Measurements from ENCODE around the gene ARHGAP10.
A peak's percentile ranks its signal among the peaks of the same experiment; 100 is the strongest.

The ARHGAP10 gene

DNA sequence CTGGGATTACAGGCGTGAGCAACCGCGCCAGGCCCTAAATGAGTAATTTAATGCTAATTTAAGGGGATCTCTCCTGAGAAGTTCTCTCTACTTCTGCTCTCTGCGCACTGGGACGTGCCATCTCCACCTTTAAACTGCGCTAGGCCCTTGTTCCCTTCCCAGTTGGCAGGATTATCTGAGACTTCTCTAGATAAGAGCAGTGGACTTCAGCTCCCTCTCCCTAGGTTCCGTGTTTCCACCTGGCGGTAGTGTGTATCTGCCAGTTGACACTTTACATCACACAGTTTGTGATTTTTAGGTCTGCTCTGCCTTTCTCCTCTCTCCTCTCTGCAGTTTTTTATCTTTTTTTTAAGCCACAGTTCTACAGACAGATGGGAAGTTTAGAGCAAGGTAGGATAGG is 40.2 kb downstream of the ARHGAP10 start:
- no peak for DNase-seq (ENCODE audit: extremely low spot score)
- POLR2A ChIA-PET = interaction anchor here (0.6 kb wide), 1 partner anchor 15 kb away, joined by 3 read pairs; no protein-coding TSS in a partner anchor
- TF ChIP-seq, protein P1, sequence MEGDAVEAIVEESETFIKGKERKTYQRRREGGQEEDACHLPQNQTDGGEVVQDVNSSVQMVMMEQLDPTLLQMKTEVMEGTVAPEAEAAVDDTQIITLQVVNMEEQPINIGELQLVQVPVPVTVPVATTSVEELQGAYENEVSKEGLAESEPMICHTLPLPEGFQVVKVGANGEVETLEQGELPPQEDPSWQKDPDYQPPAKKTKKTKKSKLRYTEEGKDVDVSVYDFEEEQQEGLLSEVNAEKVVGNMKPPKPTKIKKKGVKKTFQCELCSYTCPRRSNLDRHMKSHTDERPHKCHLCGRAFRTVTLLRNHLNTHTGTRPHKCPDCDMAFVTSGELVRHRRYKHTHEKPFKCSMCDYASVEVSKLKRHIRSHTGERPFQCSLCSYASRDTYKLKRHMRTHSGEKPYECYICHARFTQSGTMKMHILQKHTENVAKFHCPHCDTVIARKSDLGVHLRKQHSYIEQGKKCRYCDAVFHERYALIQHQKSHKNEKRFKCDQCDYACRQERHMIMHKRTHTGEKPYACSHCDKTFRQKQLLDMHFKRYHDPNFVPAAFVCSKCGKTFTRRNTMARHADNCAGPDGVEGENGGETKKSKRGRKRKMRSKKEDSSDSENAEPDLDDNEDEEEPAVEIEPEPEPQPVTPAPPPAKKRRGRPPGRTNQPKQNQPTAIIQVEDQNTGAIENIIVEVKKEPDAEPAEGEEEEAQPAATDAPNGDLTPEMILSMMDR (IDR thresholded peaks at IDR 0.05; ENCODE audit: control extremely low read depth, extremely low read depth, low read depth, missing control alignments) = no peak
- CTCF ChIA-PET = interaction anchor here (1.7 to 2.8 kb wide), 4 partner anchors 9 to 94 kb away, joined by 4 to 17 read pairs (median 10); no protein-coding TSS in a partner anchor

DNA sequence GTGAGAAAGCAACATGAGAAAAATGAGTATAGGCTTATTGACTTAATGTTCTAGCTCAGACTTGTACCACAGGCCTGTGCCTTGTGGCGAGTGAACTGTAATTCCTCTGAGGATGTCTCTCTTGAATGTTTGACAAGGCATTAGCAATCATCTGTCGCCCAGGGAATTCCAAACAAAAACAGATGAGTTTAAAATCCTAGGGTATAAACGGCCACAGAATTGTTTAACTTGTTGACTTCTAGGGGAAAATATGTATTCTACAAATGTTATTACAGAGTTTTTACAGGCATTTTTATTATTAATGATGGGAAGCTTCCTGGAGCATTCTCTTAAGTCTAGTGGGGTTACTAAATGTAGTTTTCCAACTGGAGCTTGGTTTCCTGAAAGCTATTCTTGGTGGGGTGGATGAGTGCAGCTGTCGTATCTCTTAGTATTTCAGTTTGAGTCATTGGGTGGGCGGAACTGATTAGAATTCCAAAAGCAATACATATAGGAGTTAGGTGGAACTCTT is 40.6 kb downstream of the ARHGAP10 start:
- CTCF ChIA-PET = interaction anchor here (0.8 to 2.8 kb wide), 7 partner anchors 9 to 94 kb away, joined by 3 to 17 read pairs (median 4); partner anchors contain the start of gene ARHGAP10
- TF ChIP-seq, protein P1 (IDR thresholded peaks at IDR 0.05; ENCODE audit: control extremely low read depth, extremely low read depth, low read depth, missing control alignments) = no peak
- no peak for DNase-seq (ENCODE audit: extremely low spot score)
- POLR2A ChIA-PET = interaction anchor here (0.6 kb wide), 1 partner anchor 15 kb away, joined by 3 read pairs; no protein-coding TSS in a partner anchor

DNA sequence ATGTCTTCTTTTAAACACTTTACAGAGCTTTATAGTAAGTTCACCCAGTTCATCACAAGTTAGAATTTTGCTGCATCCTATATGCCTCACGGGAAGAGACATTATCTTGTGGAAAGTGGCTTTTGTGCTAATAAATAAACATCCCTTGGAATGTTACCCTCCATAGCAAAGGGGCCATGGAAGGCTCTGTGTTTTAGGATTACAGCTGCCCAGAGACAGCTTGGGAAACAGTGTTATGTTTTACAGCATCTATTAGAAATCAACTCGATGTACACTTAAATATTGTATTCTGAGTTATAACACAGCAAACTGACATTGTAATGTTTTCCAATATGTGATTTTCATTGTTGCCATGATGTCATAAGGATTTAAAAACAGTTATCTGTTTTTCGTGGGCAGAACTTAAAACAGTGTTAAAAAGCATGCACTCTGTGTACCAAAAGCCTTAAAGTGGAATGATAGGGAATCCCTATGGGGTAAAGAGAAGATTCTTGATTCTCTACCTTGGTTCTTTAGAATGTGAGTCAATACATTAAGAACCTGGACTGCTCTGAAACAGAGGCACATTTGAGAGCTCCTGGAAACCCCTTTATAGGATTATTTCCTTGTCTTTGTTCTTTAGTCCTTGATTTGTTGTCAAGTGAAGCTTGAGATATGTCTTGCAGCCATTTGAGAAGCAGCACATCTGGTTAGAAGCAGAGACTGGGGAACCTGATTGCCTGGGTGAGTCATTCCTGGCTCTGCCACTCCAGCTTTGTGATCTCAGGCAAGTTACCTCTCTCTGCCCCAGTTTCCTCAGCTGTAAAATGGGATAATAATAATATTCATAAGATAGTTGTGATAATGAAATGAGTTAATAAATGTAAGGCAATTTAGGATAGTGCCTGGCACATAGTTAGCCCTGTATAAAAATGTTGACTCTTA is 41.6 kb downstream of the ARHGAP10 start:
- POLR2A ChIA-PET = no interaction called here
- no peak for DNase-seq (ENCODE audit: extremely low spot score)
- TF ChIP-seq, protein P1 (IDR thresholded peaks at IDR 0.05; ENCODE audit: control extremely low read depth, extremely low read depth, low read depth, missing control alignments) = no peak

DNA sequence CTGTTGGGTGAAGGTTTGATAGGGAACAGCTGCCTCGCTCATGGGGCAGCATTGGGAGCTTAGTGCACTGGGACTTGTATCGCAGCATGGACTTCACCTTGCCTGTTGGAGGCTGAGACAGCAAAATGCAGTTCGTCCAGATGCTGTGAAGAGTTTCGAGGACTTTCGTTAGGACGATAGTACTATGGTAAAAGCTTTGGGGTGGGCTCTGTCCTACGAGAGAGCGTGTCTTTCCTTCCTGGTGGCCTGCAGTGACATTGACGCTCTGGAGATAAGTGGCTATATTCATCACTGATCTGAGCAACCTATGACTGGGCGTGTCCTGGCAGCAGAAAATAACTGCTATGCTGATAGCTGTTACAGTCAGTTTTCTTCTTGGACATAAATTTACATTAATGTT is 44.8 kb downstream of the ARHGAP10 start:
- ChIA-PET CTCF (interaction anchor here (1.1 to 3.7 kb wide), 4 partner anchors 10 to 89 kb away, joined by 4 to 16 read pairs (median 10); no protein-coding TSS in a partner anchor), POLR2A (no interaction called here)
- no peak for DNase-seq (ENCODE audit: extremely low spot score)
- TF ChIP-seq, protein P1 (IDR thresholded peaks at IDR 0.05; ENCODE audit: control extremely low read depth, extremely low read depth, low read depth, missing control alignments) = no peak

More for the DNA sequence above, 41.6 kb downstream of the ARHGAP10 start:
- CTCF ChIA-PET = interaction anchor here (0.8 to 2.8 kb wide), 11 partner anchors 8 to 93 kb away, joined by 3 to 17 read pairs (median 4); partner anchors contain the start of gene ARHGAP10

DNA sequence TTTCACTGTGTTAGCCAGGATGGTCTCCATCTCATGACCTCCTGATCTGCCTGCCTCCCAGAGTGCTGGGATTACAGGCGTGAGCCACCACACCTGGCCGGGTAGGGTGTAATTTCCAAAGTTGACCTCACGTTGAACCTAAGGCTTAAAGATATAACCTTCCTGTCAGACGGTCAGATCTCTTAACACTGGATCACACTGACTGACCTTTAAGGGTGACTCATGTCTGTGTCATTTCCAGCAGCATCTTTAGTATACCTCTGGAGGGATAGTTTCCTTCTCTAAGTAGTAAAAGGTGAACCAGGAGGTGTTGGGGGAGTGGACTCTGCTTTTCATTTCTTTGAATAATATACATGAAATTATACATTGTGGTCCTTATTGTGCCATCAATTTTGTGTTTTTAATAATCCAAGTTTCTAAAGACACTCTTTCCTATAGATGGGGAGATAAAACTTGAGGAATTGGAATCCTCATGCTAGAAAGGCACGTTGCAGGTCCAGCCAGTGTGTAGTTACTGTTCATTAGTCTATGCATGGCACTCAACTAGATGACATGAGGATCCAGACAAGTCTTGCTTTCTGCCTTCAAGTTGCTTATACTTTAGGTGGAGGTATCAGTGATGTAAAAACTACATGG is 45.7 kb downstream of the ARHGAP10 start:
- CTCF ChIA-PET = interaction anchor here (1.4 to 3.7 kb wide), 3 partner anchors 9 to 89 kb away, joined by 4 to 16 read pairs (median 14); no protein-coding TSS in a partner anchor
- POLR2A ChIA-PET = no interaction called here
- TF ChIP-seq, protein P1 (IDR thresholded peaks at IDR 0.05; ENCODE audit: control extremely low read depth, extremely low read depth, low read depth, missing control alignments) = no peak
- DNase-seq (ENCODE audit: extremely low spot score) = no peak

DNA sequence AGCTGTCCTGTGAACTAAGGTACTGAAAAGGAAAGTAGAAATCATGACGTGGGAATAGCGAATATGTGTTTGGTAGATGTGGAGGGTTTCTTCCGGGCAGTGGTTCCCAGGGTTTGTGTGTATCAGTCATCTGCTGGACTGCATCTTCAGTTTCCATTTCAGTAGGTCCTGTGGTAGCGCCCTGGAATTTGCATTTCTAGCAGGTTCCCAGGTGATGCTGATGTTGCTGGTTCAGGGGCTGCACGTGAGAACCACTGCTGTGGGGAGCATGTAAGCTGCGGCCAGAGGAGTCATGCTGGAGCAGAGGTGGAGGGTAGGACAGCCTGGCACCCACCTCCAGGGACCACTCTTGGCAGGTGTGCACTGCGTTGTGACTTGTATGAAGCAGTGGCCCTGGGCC is 47.1 kb downstream of the ARHGAP10 start:
- POLR2A ChIA-PET = interaction anchor here (0.6 kb wide), 1 partner anchor 40 kb away, joined by 5 read pairs; no protein-coding TSS in a partner anchor
- DNase-seq (ENCODE audit: extremely low spot score) = peak; percentile 69
- TF ChIP-seq, protein P1 (IDR thresholded peaks at IDR 0.05; ENCODE audit: control extremely low read depth, extremely low read depth, low read depth, missing control alignments) = no peak
- CTCF ChIA-PET = interaction anchor here (1.2 to 3.9 kb wide), 5 partner anchors 10 to 87 kb away, joined by 3 to 21 read pairs (median 7); no protein-coding TSS in a partner anchor

Data from GM10248 (cell line).